Endothelial cell of umbilical vein (primary cell): Measurements from ENCODE around the gene STK11IP. TPM values are rescaled to one million over a fixed set of nuclear protein-coding genes. Genes with fewer than 3 reads are reported as not detected.

Experiments used
- BruUV-seq: library from RNA; stranded (reverse); fragments of 400-500 nt; replicated peaks from 2 replicates; lab custom pipeline; 2021; lab: Mats Ljungman, UMichigan
- CTCF ChIA-PET: fragments of 300-600, 350-600 bp; sonication (Branson Sonifier 250); formaldehyde crosslinking; loops from one replicate; lab custom pipeline; 2021; ENCODE audit warnings: antibody characterized with exemption, inconsistent platforms; lab: Charles Lee
- POLR2A ChIA-PET: fragments of 300-600, 350-600 bp; sonication (Branson Sonifier 250); formaldehyde crosslinking; loops from one replicate; lab custom pipeline; 2021; ENCODE audit warnings: antibody characterized with exemption, inconsistent platforms; lab: Charles Lee
- DNase-seq: peaks from one replicate; pipeline ENCODE4 v3.0.0-alpha.2; 2011; ENCODE audit warnings: low read depth, low spot score
- FAIRE-seq: peaks from 2 replicates; lab custom pipeline; 2011; peaks lifted over from hg19 to GRCh38; lab: Jason Lieb, UNC
- H2AFZ ChIP-seq: 2 replicates; pipeline ENCODE4 v1.6.0; 2012; ENCODE audit warnings: low read depth, low read length, control low read depth, inconsistent platforms
- H3K27ac ChIP-seq: 2 replicates; pipeline ENCODE4 v1.5.1; 2011; ENCODE audit warnings: low read depth, mild to moderate bottlenecking, control low read depth, low read length, moderate library complexity; ENCODE audit not compliant: insufficient read depth
- H3K27me3 ChIP-seq, 2 experiments: 2 replicates each; pipeline versions ENCODE4 v1.6.0 to v1.6.1; 2011; ENCODE audit warnings: low read length in 2 of 2, mixed read lengths in 1 of 2; ENCODE audit not compliant: control insufficient read depth in 2 of 2, insufficient read depth in 2 of 2
- H3K36me3 ChIP-seq, 2 experiments: 2 replicates in 1 of 2; 3 replicates in 1 of 2; pipeline ENCODE4 v1.5.1; 2011; ENCODE audit warnings: low read length in 2 of 2, mild to moderate bottlenecking in 1 of 2, moderate library complexity in 1 of 2; ENCODE audit not compliant: control insufficient read depth in 2 of 2, insufficient read depth in 2 of 2; ENCODE audit errors: extremely low read depth in 1 of 2
- H3K4me1 ChIP-seq: 3 replicates; pipeline ENCODE4 v1.5.1; 2011; ENCODE audit warnings: mild to moderate bottlenecking, low read length; ENCODE audit not compliant: control insufficient read depth, insufficient read depth; ENCODE audit errors: extremely low read depth
- H3K4me2 ChIP-seq: 2 replicates; pipeline ENCODE4 v1.6.1; 2011; ENCODE audit warnings: low read length, control low read depth, mixed read lengths; ENCODE audit not compliant: insufficient read depth
- H3K4me3 ChIP-seq, 3 experiments: fragments of 200-600 bp in 1 of 3; sonication (generic), shearing (Covaris generic) in 1 of 3; replicated peaks in 1 of 3; 2 replicates each; pipeline ENCODE4 v1.5.1; 2011 to 2016; ENCODE audit warnings: control low read depth in 3 of 3, low read length in 3 of 3, mild to moderate bottlenecking in 2 of 3, inconsistent platforms in 1 of 3, low read depth in 1 of 3, moderate library complexity in 1 of 3; ENCODE audit not compliant: insufficient read depth in 1 of 3
- H3K79me2 ChIP-seq: 2 replicates; pipeline ENCODE4 v1.6.0; 2012; ENCODE audit warnings: low read length, inconsistent platforms; ENCODE audit not compliant: control insufficient read depth, insufficient read depth
- H3K9ac ChIP-seq: replicated peaks from 2 replicates; pipeline ENCODE3; 2011; ENCODE audit warnings: low read length, control low read depth; ENCODE audit not compliant: insufficient read depth; ENCODE audit errors: extremely low read depth
- H3K9me1 ChIP-seq: replicated peaks from 3 replicates; pipeline ENCODE4 v1.6.0; 2011; ENCODE audit warnings: mild to moderate bottlenecking, low read length; ENCODE audit not compliant: control insufficient read depth, insufficient read depth; ENCODE audit errors: extremely low read depth
- H3K9me3 ChIP-seq: replicated peaks from 2 replicates; pipeline ENCODE4 v1.5.1; 2012; ENCODE audit warnings: low read length, inconsistent platforms; ENCODE audit not compliant: control insufficient read depth, insufficient read depth
- H4K20me1 ChIP-seq: replicated peaks from 2 replicates; pipeline ENCODE3; 2011; ENCODE audit warnings: mild to moderate bottlenecking, low read length; ENCODE audit not compliant: control insufficient read depth, insufficient read depth; ENCODE audit errors: extremely low read depth
- CTCF ChIP-seq, 2 donors: IDR thresholded peaks; 1 replicate in 1 of 2; 2 replicates in 1 of 2; pipeline ENCODE4 v1.5.1; 2011; ENCODE audit warnings: low read length in 2 of 2, mild to moderate bottlenecking in 2 of 2, moderate library complexity in 2 of 2, control low read depth in 1 of 2, inconsistent platforms in 1 of 2, low read depth in 1 of 2; ENCODE audit not compliant: insufficient read depth in 1 of 2; ENCODE audit errors: extremely low read depth in 1 of 2
- EZH2 ChIP-seq: IDR thresholded peaks from 2 replicates; pipeline ENCODE4 v1.6.1; 2012; ENCODE audit warnings: borderline replicate concordance, low read depth, mild to moderate bottlenecking, moderate library complexity, low read length, inconsistent platforms; ENCODE audit not compliant: severe bottlenecking
- FOS ChIP-seq: IDR thresholded peaks from 2 replicates; pipeline ENCODE4 v1.6.1; 2011; ENCODE audit warnings: mild to moderate bottlenecking, low read length, moderate library complexity, borderline replicate concordance; ENCODE audit not compliant: insufficient read depth
- GATA2 ChIP-seq: IDR thresholded peaks from 2 replicates; pipeline ENCODE4 v1.7.0; 2011; ENCODE audit warnings: low read depth, mild to moderate bottlenecking, moderate library complexity, mixed read lengths, low read length; ENCODE audit not compliant: insufficient read length, insufficient read depth
- JUN ChIP-seq: IDR thresholded peaks from 2 replicates; pipeline ENCODE4 v1.6.1; 2011; ENCODE audit warnings: borderline replicate concordance, low read depth; ENCODE audit not compliant: insufficient read length, insufficient read depth
- MAX ChIP-seq: IDR thresholded peaks from 2 replicates; pipeline ENCODE4 v1.6.1; 2011; ENCODE audit not compliant: insufficient read depth, insufficient read length
- MYC ChIP-seq: IDR thresholded peaks from one replicate; pipeline ENCODE4 v1.6.1; 2011; ENCODE audit warnings: mild to moderate bottlenecking, low read depth, low read length
- POLR2A ChIP-seq: IDR thresholded peaks from 2 replicates; pipeline ENCODE4 v1.6.1; 2012; ENCODE audit warnings: low read depth, mild to moderate bottlenecking, control low read depth, low read length
- POLR2AphosphoS5 ChIP-seq: IDR thresholded peaks from 2 replicates; pipeline ENCODE4 v1.6.1; 2012; ENCODE audit warnings: low read depth, mild to moderate bottlenecking, control low read depth, low read length, moderate library complexity; ENCODE audit not compliant: insufficient read depth
- dilution Hi-C: fragments of 300-500 bp; cut with MboI; formaldehyde crosslinking; loops from one replicate; pipeline ENCODE4 v1.15.0; 2019; ENCODE audit warnings: low sequenced_read_pairs; ENCODE audit not compliant: extremely low pct_ligation_motif_present
- intact Hi-C: fragments of 100-400 bp; cut with micrococcal nuclease; formaldehyde crosslinking; loops from one replicate; pipeline ENCODE4 v1.10.0; 2022
- polyA plus RNA-seq, 4 experiments: library from polyadenylated mRNA; depleted of rRNA in 3 of 4; stranded (reverse) in 3 of 4; unstranded in 1 of 4; fragments of >200 nt; gene quantifications; 2 replicates each; pipeline versions ENCODE4 v1.2.1 to v1.2.3, GENCODE V29; 2011 to 2012; ENCODE audit warnings: missing spikeins in 1 of 4
- total RNA-seq: library from RNA; stranded (reverse); gene quantifications from 2 replicates; pipeline ENCODE4 v1.2.3, GENCODE V29; 2021

The STK11IP gene
- total and polyA plus RNA-seq, 2 donors (not counting 3 experiments of a cell fraction or from before 2014, with no cell fraction given), result 17.7 to 19.2 TPM

- Histone ChIP-seq H4K20me1 (no peaks in the 10 kb centered on the region), H3K79me2 (no peaks in the 10 kb centered on the region), H3K36me3 (no peaks in the 10 kb centered on the region), H3K27ac (no peak overlapping the region), H3K9me3 (no peaks in the 10 kb centered on the region), H3K9me1 (no peaks in the 10 kb centered on the region), H3K27me3 (peaks cover 19 to 20% of the 10 kb centered on the region in 2 experiments), H3K4me1 (no peaks in the 10 kb centered on the region), H2AFZ (peak overlapping the region; percentile 80), H3K4me2 (peak overlapping the region; percentile 61), H3K9ac (no peak overlapping the region), H3K4me3 (peak overlapping the region in 2 of 3 experiments; percentile 13 to 40)
- ChIA-PET CTCF (interaction anchor here (0.8 to 1.4 kb wide), 9 partner anchors 8 to 89 kb away, joined by 3 to 9 read pairs (median 5); partner anchors contain the start of genes CHPF, OBSL1 and TMEM198), POLR2A (no interaction called here)
- peak; percentile 56 for FAIRE-seq
- intact Hi-C loops (no loop called here), dilution Hi-C loops (no loop called here)
- TF ChIP-seq EZH2 (peak; percentile 47), CTCF (IDR thresholded peaks at IDR 0.05; ENCODE audit: extremely low read depth in 1 of 2, insufficient read depth in 1 of 2, low read depth in 1 of 2, low read length in 2 of 2) (no peak)
- no TSS peak for BruUV-seq
- peak; percentile 78 for DNase-seq
Measured at GRCh38 chr2:219552382-219553167, 45.1 kb upstream of the STK11IP start.

GRCh38 chr2:219553168-219553417 is 44.6 kb upstream of the STK11IP start:
- no peak overlapping the region for H3K4me2 ChIP-seq
- POLR2A ChIA-PET, result no interaction called here
- H3K9me1 ChIP-seq, result no peaks in the 10 kb centered on the region
- dilution Hi-C loops, result no loop called here
- H3K36me3 ChIP-seq, result no peaks in the 10 kb centered on the region
- H3K79me2 ChIP-seq, result no peaks in the 10 kb centered on the region
- no peak for FAIRE-seq
- no peaks in the 10 kb centered on the region for H3K4me1 ChIP-seq
- H4K20me1 ChIP-seq, result no peaks in the 10 kb centered on the region
- H3K9me3 ChIP-seq, result no peaks in the 10 kb centered on the region
- peaks cover 19 to 20% of the 10 kb centered on the region in 2 experiments for H3K27me3 ChIP-seq
- H2AFZ ChIP-seq, result no peak overlapping the region
- H3K9ac ChIP-seq, result no peak overlapping the region
- intact Hi-C loops, result no loop called here
- CTCF ChIA-PET, result interaction anchor here (0.9 to 1.4 kb wide), 6 partner anchors 8 to 57 kb away, joined by 3 to 9 read pairs (median 4); partner anchors contain the start of gene OBSL1
- no peak overlapping the region for H3K27ac ChIP-seq
- BruUV-seq, result no TSS peak
- TF ChIP-seq FOS, result no peak
- no peak for TF ChIP-seq EZH2
- TF ChIP-seq GATA2, result no peak
- no peak for TF ChIP-seq JUN
- no peak for TF ChIP-seq MYC
- no peak for TF ChIP-seq POLR2A
- no peak for TF ChIP-seq MAX
- no peak for TF ChIP-seq POLR2AphosphoS5
- TF ChIP-seq CTCF (IDR thresholded peaks at IDR 0.05; ENCODE audit: extremely low read depth in 1 of 2, insufficient read depth in 1 of 2, low read depth in 1 of 2, low read length in 2 of 2), result no peak
- no peak overlapping the region for H3K4me3 ChIP-seq
- no peak for DNase-seq
